Liver (tissue), 3 donors: ENCODE measurements around the gene TMEM87B.

ENCODE experiments used
- JUND ChIP-seq, 2 donors: IDR thresholded peaks; 2 replicates each; pipeline ENCODE4 v1.6.1; 2016; ENCODE audit warnings: antibody characterized with exemption in 2 of 2
- RAD21 ChIP-seq, 2 donors: IDR thresholded peaks; 2 replicates each; pipeline ENCODE4 v1.6.1; 2016; ENCODE audit warnings: antibody characterized with exemption in 2 of 2, mild to moderate bottlenecking in 2 of 2
- RXRA ChIP-seq, 2 donors: IDR thresholded peaks; 2 replicates each; pipeline ENCODE4 v1.6.1; 2017 to 2018; ENCODE audit warnings: antibody characterized with exemption in 2 of 2, mild to moderate bottlenecking in 1 of 2
- TAF1 ChIP-seq: conservative IDR thresholded peaks from 2 replicates; pipeline ENCODE4 v1.6.1; 2016; ENCODE audit warnings: antibody characterized with exemption, mild to moderate bottlenecking
- TF ChIP-seq, protein P1 (sequence below): fragments of 150-350 bp; IDR thresholded peaks from 2 replicates; pipeline ENCODE4 v1.5.1; 2017; ENCODE audit warnings: improper control_type of control experiment, low read depth, low read length; ENCODE audit not compliant: missing input control
- TF ChIP-seq, protein P2 (sequence below): IDR thresholded peaks from 2 replicates; pipeline ENCODE4 v1.6.1; 2016; ENCODE audit warnings: antibody characterized with exemption
- donor health status: healthy.
- donor health status: healthy.

DNA sequence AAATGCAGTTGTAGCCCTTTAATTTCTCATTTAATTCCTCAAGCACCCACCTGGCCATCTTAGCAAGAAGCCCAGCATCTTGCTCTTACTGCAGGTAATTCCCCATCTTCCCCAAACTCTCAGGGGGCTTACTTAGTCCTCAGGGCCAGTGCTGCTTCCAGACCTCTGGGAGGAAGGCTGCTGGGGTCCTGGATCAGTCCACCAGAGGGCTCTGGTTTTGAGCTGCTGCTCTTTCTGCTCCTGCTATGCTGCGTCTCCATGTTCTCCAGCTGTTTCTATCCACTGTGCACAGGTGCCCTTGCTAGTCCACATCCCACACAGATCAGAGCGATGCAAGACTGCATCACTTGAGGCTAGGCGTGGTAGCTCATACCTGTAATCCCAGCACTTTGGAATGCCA is 34.5 kb upstream of the TMEM87B start:
- TF ChIP-seq, protein P1, sequence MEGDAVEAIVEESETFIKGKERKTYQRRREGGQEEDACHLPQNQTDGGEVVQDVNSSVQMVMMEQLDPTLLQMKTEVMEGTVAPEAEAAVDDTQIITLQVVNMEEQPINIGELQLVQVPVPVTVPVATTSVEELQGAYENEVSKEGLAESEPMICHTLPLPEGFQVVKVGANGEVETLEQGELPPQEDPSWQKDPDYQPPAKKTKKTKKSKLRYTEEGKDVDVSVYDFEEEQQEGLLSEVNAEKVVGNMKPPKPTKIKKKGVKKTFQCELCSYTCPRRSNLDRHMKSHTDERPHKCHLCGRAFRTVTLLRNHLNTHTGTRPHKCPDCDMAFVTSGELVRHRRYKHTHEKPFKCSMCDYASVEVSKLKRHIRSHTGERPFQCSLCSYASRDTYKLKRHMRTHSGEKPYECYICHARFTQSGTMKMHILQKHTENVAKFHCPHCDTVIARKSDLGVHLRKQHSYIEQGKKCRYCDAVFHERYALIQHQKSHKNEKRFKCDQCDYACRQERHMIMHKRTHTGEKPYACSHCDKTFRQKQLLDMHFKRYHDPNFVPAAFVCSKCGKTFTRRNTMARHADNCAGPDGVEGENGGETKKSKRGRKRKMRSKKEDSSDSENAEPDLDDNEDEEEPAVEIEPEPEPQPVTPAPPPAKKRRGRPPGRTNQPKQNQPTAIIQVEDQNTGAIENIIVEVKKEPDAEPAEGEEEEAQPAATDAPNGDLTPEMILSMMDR = no peak
- no peak for TF ChIP-seq TAF1
- TF ChIP-seq, protein P2, sequence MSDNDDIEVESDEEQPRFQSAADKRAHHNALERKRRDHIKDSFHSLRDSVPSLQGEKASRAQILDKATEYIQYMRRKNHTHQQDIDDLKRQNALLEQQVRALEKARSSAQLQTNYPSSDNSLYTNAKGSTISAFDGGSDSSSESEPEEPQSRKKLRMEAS = no peak
- TF ChIP-seq JUND (IDR thresholded peaks at IDR 0.05) = no peak
- TF ChIP-seq RXRA (IDR thresholded peaks at IDR 0.05) = no peak
- TF ChIP-seq RAD21 (IDR thresholded peaks at IDR 0.05) = no peak
